LoVo (cell line): ENCODE data around the gene OGFR.

ENCODE experiments used
- DNase-seq: peaks from one replicate; pipeline ENCODE4 v3.0.0-alpha.2; 2016; ENCODE audit warnings: low spot score

OGFR gene

DNA sequence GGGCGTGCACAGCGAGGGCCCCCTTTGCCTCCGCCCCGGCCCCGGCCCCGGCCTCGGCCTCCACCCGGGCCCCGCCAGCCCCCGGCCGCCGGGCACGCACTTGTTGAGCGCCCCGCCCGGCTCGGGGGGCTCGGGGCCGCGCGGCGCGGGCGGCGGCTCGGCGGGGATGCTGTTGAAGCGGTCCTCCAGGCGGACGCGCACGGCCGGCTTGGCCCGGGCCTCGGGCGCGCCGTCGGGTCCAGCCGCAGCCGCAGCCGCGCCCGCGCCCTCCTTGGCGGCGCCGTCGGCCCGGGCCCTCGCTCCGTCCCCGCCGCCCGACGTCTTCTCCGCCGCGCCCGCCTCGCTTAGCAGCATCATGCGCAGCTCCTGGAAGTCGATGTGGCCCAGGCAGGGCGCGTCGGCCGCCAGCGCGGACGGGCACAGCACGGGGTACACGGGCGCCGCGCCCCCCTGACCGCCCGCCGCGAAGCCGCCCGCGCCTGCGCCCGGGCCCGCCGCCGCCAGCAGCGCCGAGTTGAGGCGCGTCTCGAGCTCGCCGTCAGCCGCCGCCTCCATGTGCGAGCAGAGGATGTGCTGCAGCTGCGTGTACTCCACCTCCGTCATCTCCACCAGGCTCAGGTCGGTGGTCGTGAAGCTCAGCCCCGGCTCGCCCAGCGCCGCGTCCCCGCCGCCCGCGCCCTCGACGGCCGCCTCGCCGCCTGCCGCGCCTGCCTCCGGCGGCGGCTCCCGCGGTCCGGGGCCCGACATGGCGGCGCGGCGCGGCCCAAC is 56.5 kb downstream of the OGFR start:
- DNase-seq, result peak; percentile 29

DNA sequence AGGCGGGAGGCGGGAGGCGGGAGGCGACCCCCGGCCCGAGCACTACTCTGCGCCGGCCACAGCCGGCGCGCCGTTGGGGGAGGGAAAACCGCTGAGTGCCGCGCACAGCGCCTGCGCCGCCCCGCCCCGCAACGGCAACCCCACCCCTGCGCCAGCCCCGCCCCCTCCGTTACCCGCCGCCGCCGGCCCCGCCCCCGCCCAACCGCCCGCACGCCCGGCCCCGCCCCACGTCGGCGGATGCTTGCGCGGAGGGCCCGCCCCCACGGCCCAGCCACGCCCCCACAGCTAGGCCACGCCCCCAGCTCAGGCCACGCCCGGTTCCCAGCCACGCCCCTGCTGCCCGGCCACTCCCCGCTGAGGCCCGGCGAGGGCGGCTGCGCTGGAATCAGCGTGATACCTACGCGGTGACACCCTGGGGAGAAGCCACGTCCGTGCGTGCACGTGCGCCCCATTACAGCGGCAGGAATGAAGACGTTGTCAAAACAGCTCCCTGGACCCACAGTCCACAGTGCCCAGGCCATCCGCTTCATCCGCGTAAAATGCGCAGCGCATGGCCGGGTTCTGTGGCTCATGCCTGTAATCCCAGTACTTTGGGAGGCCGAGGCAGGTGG is 57.2 kb downstream of the OGFR start, which contains the start of gene TCFL5:
Gene TCFL5, minus strand, starts transcription at position 97 of the 611 bp plus-strand sequence. CDS start 152 bp downstream, outside the sequence.
- peak; percentile 89 for DNase-seq
